ENCODE measurements around the gene SEC22A.

DNA sequence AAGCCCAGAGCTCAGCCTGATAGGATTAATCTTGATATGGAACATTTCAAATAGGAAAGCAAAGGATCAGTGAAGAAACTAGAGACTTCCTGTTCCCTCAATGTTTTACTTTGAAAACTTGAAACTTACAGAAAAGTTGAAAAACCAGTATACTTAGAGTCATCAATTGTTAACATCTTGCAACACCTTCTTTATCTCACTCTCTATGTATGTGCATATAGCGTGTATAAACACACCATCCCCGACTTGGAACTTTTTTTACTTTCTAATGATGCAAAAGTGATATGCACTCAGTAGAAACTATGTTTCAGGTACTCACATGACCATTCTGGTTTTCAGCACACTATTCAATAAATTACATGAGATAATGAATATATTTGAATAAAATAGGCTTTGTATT lies 60.5 kb downstream of the SEC22A start:
- TF ChIP-seq ARNT (IDR thresholded peaks at IDR 0.05) (no peak), ELF4 (IDR thresholded peaks at IDR 0.05) (no peak), BHLHE40 (IDR thresholded peaks at IDR 0.05; ENCODE audit: borderline replicate concordance) (no peak), FOXM1 (IDR thresholded peaks at IDR 0.05; ENCODE audit: borderline replicate concordance) (no peak), SP1 (IDR thresholded peaks at IDR 0.05) (no peak)
- TF ChIP-seq, protein P1, sequence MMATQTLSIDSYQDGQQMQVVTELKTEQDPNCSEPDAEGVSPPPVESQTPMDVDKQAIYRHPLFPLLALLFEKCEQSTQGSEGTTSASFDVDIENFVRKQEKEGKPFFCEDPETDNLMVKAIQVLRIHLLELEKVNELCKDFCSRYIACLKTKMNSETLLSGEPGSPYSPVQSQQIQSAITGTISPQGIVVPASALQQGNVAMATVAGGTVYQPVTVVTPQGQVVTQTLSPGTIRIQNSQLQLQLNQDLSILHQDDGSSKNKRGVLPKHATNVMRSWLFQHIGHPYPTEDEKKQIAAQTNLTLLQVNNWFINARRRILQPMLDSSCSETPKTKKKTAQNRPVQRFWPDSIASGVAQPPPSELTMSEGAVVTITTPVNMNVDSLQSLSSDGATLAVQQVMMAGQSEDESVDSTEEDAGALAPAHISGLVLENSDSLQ (IDR thresholded peaks at IDR 0.05): no peak

Measured in HEK293T (cell line).